Glomerular visceral epithelial cell (primary cell): ENCODE measurements around the gene GCNT1.

ENCODE experiments used
- DNase-seq: peaks from one replicate; pipeline ENCODE4 v3.0.0-alpha.2; 2016; ENCODE audit errors: extremely low spot score

The GCNT1 gene

GRCh38 chr9:76534026-76534425, 75.0 kb downstream of the GCNT1 start:
- no peak for DNase-seq

- DNase-seq = no peak
Observed at GRCh38 chr9:76537150-76537646, 78.2 kb downstream of the GCNT1 start.

GRCh38 chr9:76539180-76539579, 80.2 kb downstream of the GCNT1 start:
- peak; percentile 11 for DNase-seq

GRCh38 chr9:76542360-76542759, 83.4 kb downstream of the GCNT1 start:
- DNase-seq = peak; percentile 7

- DNase-seq = no peak
Observed at GRCh38 chr9:76545191-76545590, 86.2 kb downstream of the GCNT1 start.

GRCh38 chr9:76552181-76552580, 93.2 kb downstream of the GCNT1 start:
- DNase-seq = no peak

GRCh38 chr9:76552751-76553455, 93.9 kb downstream of the GCNT1 start:
- no peak for DNase-seq

GRCh38 chr9:76553680-76554079, 94.7 kb downstream of the GCNT1 start:
- no peak for DNase-seq
